H1 (cell line): ENCODE measurements around the gene TTC13.

Source experiments
- CTCF ChIP-seq, 3 experiments: IDR thresholded peaks; 1 replicate in 2 of 3; 2 replicates in 1 of 3; pipeline versions ENCODE4 v1.5.1 to v1.6.1; 2011; ENCODE audit warnings: low read length in 3 of 3, mild to moderate bottlenecking in 3 of 3, inconsistent platforms in 2 of 3, low read depth in 1 of 3, moderate library complexity in 1 of 3; ENCODE audit not compliant: insufficient read depth in 1 of 3; ENCODE audit errors: control extremely low read depth in 1 of 3
- RFX5 ChIP-seq: IDR thresholded peaks from 2 replicates; pipeline ENCODE4 v1.6.1; 2011; ENCODE audit warnings: low read depth, low read length, improper control_type of control experiment, borderline replicate concordance

DNA sequence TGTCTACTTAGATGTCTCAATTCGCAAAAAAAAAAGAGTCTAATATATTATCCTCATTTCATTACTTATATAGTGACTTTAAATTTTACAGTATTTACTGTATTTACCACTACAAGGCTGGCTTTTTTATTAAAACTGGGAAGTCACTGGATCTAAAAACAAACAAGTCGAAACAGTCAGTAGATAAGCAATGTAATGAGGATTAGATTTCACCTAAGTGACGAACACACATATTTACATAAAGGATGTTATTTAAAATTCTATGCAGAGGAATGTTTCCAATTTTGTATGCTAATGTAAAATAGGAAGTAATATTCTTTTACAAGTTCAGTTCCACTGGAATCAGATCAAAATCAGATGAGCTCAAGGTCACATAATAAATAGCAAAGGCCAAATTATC, 28.3 kb downstream of the TTC13 start:
- TF ChIP-seq RFX5 (no peak), CTCF (IDR thresholded peaks at IDR 0.05; ENCODE audit: control extremely low read depth in 1 of 3, insufficient read depth in 1 of 3, low read depth in 1 of 3, low read length in 3 of 3) (no peak)
